Stimulated activated CD8-positive, alpha-beta memory T cell treated with anti-CD3 and anti-CD28 coated beads, Interleukin-7, amount 100 ng/mL, for 48 hours (primary cell): ENCODE measurements around the gene TFDP2.
"Not testable (repeated sequence)": the region's sequence is repeated elsewhere in the genome, so short reads cannot be mapped to it uniquely, and the experiment has no call there.

Source experiments
- DNase-seq, 2 donors: peaks; one replicate each; pipeline ENCODE4 v3.0.0-alpha.2; 2020; ENCODE audit warnings: low read depth in 1 of 2; ENCODE audit errors: extremely low read depth in 1 of 2

The TFDP2 gene

GRCh38 chr3:142129516-142130171 lies 19.7 kb downstream of the TFDP2 start:
- DNase-seq: no peak

DNA sequence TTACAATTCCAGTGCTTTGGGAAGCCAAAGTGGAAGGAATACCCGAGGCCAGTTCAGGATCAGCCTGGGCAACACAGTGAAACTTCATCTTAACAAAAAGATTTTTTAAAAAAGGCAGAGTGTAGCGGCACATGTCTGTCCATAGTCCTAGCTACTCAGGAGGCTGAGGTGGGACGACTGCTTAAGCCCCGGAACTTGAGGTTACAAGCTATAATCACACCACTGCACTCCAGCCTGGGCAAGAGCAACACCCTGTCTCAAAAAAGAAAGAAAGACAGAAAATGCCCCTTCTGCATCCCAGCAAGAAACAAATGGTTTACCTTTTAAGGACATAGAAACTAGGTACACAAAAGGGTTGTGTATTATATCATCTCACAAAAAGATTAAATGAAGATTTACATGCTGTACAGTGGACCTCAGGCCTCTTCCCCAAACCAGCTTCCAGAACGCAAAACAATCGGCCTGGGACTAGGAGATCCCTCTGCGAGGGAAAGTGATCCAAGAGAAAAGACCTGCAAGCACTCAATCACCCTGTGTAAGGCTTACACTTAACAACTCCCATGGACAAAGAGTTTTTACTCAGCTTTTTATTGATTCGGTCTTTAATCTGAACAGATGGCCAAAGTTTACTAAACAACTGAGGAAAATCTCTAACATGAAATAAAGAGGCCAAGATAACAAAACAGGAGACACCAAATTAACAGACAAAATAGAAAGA lies 21.2 kb downstream of the TFDP2 start:
- DNase-seq: no peak

GRCh38 chr3:142124243-142124642 lies 25.1 kb downstream of the TFDP2 start:
- no peak for DNase-seq

GRCh38 chr3:142120707-142121106 lies 28.6 kb downstream of the TFDP2 start:
- DNase-seq: no peak

- DNase-seq: no peak
These were observed 30.4 kb downstream of the TFDP2 start for GRCh38 chr3:142118911-142119310.

DNA sequence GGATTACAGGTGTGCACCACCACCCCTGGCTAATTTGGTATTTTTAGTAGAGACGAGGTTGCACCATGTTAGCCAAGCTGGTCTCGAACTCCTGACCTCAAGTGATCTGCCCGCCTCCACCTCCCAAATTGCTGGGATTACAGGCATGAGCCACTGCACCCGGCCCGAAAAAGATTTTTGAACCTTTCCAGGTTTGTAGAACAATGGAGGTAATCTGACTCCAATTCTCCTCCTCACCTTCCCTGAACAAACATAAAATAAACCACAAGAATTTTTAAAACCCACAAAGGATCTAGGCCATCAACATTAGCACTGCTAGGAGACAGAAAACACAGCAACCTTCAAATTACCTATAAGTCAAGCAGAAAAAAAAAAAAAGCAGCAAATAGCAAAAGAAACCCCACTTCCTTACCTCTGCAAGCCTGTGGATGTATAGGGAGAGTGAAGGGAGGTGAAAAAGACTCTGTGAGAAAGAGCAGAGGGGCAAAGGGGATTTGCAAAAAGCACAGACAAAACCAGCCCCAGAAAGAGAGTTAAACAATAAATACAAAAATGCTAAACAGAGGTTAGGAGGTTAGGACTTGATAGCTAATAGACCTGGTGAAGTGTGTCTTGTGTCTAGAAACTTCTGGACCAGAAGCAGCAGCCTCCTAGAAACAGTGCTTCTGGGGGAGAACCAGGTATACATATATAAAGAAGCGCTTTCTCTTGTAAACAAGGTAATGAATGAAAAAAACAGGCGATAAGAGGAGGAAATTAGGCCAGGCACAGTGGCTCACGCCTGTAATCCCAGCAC lies 32.1 kb downstream of the TFDP2 start:
- DNase-seq: no peak

DNA sequence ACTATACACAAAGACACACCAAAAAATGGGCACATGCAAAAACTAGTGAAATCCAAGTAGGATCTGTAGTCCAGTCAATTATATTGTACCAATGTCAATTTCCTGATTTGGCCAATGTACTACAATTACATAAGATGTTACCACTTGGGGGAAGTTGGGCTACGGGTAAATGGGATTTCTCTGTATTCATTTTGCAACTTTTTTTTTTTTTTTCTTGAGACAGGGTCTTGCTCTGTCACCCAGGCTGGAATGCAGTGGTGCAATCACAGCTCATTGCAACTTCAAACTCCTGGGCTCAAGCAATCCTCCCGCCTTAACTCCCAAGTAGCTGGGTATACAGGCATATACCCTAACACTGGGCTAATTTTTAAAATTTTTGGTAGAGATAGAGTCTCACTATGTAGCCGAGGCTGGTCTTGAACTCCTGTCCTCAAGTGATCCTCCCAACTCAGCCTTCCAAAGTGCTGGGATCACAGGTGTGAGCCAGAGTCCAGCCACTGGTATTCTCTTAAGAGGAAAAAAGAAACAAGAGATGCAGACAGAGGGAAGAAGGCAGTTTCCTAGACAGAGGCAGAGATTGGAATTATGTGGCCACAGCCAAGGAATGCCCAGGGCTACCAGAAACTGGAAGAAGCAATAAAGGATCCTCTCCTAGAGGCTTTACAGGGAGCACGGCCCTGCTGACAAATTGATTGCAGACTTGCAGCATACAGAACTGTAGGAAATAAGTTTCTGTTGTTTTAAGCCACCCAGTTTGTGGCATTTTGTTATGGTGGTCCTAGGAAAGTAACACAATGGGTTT lies 33.3 kb downstream of the TFDP2 start:
- no peak for DNase-seq

- no peak for DNase-seq
These were observed 36.7 kb downstream of the TFDP2 start for GRCh38 chr3:142112601-142113000.

- DNase-seq: no peak
These were observed 42.8 kb downstream of the TFDP2 start for GRCh38 chr3:142106548-142106947.

- DNase-seq: no peak
These were observed 43.4 kb downstream of the TFDP2 start for GRCh38 chr3:142105991-142106390.

DNA sequence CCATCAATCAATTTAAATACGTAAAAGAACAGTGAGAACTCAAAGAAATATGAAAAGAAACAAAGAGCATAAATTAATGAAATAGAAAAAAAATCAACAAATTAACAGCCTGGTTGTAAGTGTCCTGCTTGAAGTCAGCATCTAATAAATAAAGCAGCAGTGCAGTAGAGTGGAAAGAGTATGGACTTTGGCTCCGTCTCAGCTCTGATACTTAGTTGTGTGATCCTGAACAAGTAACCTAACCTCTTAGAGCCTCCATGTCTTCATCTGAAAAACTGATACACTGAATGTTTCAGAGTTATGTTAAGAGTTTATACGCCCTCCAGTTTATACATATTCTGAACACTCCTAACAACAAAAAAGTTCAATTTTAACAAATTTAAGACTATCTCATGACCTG lies 44.6 kb downstream of the TFDP2 start:
- no peak for DNase-seq

DNA sequence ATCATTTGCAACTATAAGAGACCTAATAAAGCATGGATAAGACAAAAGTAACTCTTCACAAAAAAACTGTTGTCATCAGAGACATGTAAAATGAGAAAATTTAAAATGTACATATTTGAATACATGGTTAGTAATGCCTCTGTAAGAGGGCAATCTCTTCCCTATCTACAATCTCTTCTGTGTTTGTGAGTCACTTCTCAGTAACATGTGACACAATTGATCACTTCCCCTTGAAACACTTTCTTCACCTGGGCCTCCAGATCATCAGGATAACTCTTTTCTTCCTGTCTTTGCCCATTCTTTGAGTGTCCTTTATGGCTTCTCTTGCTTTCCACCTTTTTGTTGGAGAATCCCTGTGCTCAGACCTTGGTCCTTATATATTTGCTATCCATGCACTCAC lies 50.4 kb downstream of the TFDP2 start:
- no peak for DNase-seq

DNA sequence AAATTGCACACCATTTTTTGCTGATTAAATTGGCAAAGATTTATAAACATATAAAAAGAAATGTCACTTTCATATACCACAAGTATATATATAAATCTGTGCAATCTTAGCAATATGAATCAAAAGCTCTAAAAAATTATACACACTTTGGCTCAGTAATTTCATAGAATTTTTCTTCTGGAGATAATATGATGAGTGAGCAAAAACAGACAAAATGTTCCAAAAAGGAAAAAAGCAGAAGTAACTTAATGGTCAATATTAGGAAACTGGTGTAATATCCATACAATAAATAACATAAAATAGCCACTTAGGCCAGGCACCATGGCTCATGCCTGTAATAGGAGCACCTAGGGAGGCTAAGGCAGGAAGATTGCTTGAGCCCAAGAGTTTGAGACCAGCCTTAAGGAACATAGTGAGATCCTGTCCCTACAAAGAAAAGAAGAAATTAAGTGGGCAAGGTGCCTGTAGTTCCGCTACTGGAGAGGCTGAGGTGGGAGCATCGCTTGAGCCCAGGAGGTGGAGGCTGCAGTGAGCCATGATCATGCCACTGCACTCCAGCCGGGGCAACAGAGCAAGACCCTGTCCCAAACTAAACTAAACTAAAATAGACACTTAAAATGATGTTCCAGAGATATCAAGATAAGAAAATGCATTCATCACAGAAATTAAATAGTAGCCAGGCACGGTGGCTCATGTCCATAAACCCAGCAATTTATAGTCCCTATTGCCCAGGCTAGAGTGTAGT lies 52.1 kb downstream of the TFDP2 start:
- no peak for DNase-seq

DNA sequence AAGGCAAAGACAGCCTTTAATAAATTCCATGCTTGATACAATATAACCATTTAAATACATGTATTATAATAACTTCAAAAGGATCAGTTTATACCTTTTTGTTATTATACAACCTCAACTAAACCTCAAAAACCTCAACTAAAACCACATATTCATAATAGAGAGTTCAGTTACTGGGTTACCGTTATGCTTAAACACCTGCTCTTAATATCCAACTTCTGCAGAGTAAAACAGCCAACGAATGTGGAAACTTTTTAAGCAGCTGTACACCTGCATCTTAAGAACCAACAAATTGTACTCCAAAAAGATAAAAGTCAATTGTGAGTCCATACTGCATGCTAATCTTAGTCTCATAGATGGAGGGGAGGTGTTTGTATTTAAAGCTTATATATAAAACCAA lies 53.5 kb downstream of the TFDP2 start:
- DNase-seq: no peak

GRCh38 chr3:142088925-142089324 lies 60.4 kb downstream of the TFDP2 start:
- not testable (repeated sequence) for DNase-seq

- no peak for DNase-seq
These were observed 60.8 kb downstream of the TFDP2 start for GRCh38 chr3:142088522-142088921.

DNA sequence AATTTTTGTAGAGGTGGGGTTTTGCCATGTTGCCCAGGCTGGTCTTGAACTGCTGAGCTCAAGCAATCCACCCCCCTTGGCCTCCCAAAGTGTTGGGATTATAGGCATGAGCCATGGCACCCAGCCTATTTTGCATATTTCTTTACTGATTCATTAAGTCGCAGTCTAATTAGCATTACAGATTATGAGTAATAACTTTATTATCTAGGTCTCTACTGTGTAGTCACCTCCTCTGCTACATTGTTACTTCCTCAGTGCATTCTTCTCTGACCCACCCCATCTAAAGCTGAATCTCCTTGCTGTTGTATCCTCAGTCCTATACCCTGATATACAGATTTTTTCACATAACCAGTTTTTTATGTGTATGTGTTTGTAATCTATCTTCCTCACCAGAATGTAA lies 61.7 kb downstream of the TFDP2 start:
- no peak for DNase-seq

GRCh38 chr3:142086581-142087090 lies 62.7 kb downstream of the TFDP2 start:
- DNase-seq: no peak

DNA sequence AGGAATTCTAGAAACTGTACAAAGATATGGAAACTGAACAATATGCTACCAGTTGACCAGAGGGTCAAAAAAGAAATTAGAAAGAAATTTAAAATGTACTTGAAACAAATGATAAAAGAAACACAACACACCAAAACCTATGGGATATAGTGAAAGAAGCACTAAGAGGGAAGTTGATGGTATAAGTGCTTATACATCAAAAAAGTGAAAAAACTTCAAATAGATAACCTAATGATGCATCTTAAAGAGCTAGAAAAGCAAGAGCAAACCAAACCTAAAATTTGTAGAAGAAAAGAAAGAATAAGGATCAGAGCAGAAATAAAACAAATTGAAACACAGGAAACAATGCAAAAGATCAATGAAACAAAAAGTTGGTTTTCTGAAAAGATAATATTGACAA lies 68.2 kb downstream of the TFDP2 start:
- no peak for DNase-seq

DNA sequence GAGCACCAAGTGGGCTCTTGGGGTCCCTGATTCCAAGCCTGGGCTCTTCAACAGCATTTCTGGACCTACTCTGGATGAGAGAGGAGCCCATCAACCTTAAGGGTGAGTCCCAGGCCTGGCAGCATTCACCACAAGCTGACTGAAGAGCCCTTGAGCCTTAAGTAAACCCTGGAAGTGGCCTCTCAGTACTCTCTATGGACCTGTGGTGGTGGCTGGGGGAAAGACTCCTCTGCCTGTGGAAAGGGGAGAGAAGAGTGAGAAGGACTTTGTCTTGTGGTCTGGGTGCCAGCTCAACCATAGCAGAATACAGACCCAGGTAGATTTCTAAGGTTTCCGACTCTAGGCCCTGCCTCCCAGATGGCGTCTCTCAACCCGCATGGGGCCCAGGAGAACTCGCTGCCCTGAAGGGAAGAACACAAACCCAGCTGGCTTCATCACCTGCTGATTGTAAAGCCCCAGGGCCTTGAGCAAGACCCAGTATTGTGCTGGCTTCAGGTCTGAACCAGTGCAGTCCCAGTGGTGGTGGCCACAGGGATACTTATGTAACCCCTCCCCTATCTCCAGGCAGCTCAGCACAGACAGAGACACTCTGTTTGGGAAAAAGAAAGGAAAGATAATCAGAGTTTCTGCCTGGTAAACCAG lies 71.4 kb downstream of the TFDP2 start:
- DNase-seq: no peak
